ENCODE data around the gene ZNF552. TPM values are rescaled to one million over a fixed set of nuclear protein-coding genes. Genes with fewer than 3 reads are reported as not detected.
"Not testable (repeated sequence)": the region's sequence is repeated elsewhere in the genome, so short reads cannot be mapped to it uniquely, and the experiment has no call there.

The ZNF552 gene
- polyA plus RNA-seq, 5 donors: 12.4 to 18.1 (median 16.4) TPM

DNA sequence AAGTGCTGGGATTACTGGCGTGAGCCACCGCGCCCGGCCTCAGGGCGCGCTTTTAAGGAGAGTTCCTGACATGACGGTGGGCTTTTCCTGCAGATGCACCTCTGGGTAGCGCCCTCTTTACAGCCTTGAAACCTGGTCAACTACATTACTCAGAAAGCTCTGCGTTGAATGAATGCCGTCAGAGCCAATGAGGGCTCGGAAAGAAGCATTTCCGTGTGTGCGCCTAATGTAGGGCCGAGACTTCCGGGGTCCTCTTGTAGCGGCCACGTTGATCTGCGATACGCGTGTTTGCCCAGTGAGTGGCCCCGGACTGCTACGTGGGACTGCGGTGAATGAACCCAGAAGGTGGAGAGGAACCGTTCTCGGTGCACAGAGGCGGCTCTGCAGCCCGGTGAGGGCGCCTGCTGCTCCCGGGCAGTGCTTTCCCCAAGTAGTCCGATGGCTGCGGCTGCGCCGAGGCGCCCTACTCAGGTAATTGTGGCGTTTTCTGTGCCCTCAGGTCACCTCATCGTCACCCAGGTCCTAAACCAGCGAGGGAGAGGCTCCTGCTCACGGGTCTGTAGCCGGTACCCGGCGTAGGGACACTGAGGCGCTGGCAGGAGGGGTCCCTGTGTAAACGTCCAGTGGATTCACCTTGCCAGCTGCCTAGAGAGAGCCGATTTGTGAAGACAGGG, 4.9 kb upstream of the ZNF552 start:
- peak; percentile 84 for DNase-seq

DNA sequence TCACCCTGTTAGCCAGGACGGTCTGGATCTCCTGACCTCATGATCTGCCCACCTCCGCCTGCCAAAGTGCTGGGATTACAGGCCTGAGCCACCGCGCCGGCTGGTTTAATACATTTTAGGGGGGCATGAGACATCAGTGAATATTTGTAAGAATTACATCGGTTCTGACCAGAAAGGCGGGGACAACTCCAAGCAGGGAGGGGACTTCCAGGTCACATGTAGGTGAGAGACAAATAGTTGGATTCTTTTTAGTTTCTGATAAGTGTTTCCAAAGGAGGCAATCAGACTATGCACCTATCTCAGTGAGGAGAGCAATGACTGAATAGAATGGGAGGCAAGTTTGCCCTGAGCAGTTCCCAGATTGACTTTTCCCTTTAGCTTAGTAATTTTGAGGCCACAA, 3.7 kb upstream of the ZNF552 start:
- DNase-seq: no peak

DNA sequence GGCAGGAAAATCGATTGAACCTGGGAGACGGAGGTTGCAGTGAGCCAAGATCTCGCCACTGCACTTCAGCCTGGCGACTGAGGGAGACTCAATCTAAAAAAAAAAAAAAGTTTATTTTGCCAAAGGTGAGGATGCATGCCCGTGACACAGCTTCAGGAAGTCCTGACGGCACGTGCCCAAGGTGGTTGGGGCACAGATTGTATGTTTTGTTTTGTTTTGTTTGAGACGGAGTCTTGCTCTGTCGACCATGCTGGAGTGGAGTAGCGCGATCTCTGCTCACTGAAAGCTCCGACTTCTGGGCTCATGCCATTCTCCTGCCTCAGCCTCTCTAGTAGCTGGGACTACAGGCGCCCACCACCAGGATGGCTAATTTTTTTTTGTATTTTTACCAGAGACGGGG, 3.3 kb upstream of the ZNF552 start:
- DNase-seq: no peak

- DNase-seq: no peak
Observed at GRCh38 chr19:57816652-57817051, 1.9 kb upstream of the ZNF552 start.

GRCh38 chr19:57815247-57816075, 748 bp upstream of the ZNF552 start:
- no peak for DNase-seq

DNA sequence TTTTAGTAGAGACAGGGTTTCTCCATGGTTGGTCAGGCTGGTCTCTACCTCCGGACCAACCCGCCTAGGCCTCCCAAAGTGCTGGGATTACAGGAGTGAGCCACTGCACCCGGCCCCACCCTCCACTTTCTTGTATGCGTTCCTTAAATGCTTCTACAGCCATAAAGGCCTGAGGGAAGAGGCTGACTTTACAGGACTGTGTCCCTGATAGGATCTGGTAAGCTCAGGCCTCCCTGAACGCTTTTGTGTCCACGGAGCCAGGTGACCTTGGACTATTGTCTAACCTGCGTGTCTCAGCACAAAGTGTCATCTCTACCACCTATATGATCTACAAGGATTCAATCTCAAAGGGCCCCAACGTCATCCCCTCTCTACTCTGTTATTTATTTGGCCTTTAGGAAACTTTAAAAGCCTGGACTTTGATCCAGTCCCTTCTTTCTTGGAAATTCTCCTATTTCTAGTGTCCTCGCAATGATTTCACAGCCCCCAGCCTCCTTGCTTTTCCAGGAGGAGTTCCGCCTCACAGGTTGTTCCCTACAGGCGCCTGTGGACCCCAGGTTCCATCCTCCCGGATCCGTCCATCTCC, 701 bp downstream of the ZNF552 start:
- no peak for DNase-seq

GRCh38 chr19:57812975-57813820, 1.5 kb downstream of the ZNF552 start:
- DNase-seq: not testable (repeated sequence)

GRCh38 chr19:57812226-57812625, 2.5 kb downstream of the ZNF552 start:
- no peak for DNase-seq

DNA sequence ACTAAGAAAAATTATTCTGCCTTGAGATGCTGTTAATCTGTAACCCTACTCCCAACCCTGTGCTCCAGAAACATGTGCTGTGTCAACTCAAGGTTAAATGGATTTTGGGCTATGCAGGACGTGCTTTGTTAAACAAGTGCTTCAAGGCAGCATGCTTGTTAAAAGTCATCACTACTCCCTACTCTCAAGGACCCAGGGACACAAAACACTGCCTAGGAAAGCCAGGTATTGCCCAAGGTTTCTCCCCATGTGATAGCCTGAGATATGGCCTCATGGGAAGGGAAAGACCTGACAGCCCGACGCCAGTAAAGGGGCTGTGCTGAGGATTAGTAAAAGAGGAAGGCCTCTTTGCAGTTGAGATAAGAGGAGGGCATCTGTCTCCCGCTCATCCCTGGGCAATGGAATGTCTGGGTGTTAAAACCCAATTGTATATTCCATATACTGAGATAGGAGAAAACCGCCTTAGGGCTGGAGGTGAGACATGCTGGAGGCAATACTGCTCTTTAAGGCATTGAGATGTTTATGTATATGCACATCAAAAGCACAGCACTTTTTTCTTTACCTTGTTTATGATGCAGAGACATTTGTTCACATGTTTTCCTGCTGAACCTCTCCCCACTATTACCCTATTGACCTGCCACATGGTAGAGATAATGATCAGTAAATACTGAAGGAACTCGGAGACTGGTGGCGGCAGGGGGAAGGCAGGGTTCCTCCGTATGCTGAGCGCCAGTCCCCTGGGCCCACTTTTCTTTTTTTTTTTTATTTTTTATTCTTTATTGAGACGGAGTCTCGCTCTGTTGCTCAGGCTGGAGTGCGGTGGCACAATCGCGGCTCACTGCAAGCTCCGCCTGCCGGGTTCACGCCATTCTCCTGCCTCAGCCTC, 4.1 kb downstream of the ZNF552 start:
- DNase-seq: peak in 1 of 2 donors; percentile 43

- DNase-seq: no peak
Observed at GRCh38 chr19:57807541-57807940, 7.2 kb downstream of the ZNF552 start.

- peak; percentile 46 to 56 for DNase-seq
Observed at GRCh38 chr19:57803594-57804325, 11.0 kb downstream of the ZNF552 start.

GRCh38 chr19:57803265-57803593, 11.5 kb downstream of the ZNF552 start:
- no peak for DNase-seq

- DNase-seq: no peak
Observed at GRCh38 chr19:57802269-57802668, 12.4 kb downstream of the ZNF552 start.

GRCh38 chr19:57800696-57801095, 14.0 kb downstream of the ZNF552 start:
- no peak for DNase-seq

DNA sequence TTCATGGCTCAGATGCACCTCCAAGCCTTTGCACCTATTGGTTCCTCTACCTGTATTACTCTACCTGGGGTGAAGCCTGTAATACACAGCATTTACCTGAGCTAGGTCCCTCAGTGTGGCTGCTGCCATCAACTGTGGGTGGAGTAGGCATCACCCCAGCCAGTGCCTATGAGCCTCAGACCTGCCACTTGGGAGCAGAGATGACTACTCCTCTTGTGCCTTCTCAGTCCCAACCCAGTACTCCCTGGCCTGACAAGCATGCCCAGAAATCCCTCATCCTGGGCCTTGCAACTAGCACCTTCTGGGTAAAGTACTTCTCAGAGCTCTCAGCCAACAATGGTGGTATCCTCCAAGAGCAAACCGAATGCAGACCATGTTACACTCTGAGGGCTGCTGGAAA, 18.1 kb downstream of the ZNF552 start:
- DNase-seq: not testable (repeated sequence)

DNA sequence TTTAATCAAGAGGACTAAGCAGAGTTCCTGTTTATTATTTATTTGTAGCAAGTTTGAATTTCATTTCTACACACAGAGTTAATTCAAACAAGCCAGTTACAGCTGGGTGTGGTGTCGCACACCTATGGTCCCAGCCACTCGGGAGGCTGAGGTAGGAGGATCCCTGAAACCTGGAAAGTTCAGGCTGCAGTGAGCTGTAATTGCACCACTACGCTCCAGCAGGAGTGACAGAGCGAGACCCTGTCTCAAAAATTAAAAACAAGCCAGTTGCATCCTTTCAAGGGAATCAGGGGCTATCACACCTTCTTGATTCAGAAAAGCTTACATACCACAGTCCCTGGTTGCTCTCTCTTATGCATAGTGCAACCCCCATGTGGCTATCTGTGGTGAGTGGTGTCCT, 25.4 kb downstream of the ZNF552 start:
- DNase-seq: no peak

- DNase-seq: no peak
Observed at GRCh38 chr19:57788114-57788692, 26.5 kb downstream of the ZNF552 start.

DNA sequence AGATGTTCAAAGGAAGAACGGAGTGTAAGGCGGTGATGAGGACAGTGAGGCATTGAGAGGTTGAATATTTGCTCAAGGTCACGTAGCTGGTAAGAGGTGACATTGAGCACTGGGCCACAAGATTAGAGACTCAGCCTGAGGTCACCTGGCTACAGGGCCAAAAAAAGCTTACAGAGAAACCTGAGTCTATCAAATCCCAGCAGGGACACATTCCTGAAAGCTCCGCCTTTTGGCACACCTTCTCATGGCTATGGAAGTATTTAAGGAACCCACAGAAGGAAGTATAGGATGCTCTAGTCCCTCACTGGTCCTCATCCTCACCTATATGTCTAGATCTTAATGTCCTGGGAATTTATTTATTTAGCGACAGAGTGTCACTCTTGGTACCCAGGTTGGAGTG, 27.8 kb downstream of the ZNF552 start:
- DNase-seq: no peak

DNA sequence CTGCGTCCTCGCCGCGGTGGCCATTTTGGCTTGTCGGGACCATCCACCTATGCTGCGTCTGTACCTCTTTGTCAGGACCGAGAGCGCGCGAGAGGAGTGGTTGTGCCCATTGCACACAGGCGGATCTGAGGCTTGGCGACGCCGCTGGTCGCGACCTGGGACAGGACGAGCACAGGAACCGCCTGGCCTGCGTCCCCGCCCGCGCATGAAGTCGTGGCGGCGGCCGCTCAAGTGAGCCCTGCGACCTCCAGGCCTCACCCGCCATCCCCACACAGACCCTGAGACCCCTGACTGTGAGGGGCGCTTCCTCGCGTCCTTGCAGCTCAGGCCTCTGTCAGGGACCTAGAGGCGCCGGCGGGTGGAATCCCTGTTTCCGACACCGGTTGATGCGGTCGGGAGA, 28.4 kb downstream of the ZNF552 start:
- no peak for DNase-seq

Data from right lung (tissue), 5 donors.